Subcutaneous adipose tissue (tissue), 4 donors: ENCODE data around the gene ARHGAP21. TPM values are rescaled to one million over a fixed set of nuclear protein-coding genes. Genes with fewer than 3 reads are reported as not detected.

Experiments
- total RNA-seq, 4 donors: library from RNA; depleted of rRNA; stranded (reverse); fragments of >200 nt; gene quantifications; one replicate each; pipeline ENCODE4 v1.1.0, GENCODE V29; 2016
- TF ChIP-seq, protein P1 (sequence below): fragments of 450-650 bp; IDR thresholded peaks from one replicate; pipeline ENCODE4 v1.5.1; 2016; ENCODE audit warnings: low read depth, mild to moderate bottlenecking, control low read depth, antibody characterized with exemption, moderate library complexity

Gene ARHGAP21
- total RNA-seq, 4 donors from 2014 or later: 117 to 235 (median 161) TPM

DNA sequence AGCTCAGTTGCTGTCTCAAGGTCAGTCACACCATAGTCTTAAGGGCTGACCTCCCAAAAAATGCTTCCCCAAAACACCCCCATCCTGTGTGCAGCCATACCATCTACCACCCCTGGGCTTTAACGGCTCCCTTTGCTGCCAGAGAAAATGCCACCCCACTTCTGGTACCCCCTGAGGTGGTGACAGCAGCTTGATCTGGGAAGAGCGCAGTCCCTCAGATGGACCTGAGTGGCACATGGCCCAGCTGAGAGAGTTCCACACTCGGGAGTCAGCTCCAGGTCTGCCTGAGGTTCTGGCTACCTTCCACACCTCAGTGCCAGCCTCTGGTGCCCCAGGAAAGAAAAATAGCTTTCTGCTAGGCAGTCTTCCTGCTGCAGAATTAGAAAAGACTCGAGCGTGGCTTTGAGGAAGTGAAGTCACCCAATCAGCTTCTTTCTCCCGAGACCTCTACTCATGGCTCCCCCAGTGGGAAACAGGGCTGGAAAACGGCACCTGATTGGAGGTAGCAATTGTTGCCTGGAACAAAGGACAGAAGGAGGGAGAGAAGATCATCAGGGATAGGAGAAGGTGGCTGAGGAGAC lies 151.7 kb downstream of the ARHGAP21 start:
- TF ChIP-seq, protein P1, sequence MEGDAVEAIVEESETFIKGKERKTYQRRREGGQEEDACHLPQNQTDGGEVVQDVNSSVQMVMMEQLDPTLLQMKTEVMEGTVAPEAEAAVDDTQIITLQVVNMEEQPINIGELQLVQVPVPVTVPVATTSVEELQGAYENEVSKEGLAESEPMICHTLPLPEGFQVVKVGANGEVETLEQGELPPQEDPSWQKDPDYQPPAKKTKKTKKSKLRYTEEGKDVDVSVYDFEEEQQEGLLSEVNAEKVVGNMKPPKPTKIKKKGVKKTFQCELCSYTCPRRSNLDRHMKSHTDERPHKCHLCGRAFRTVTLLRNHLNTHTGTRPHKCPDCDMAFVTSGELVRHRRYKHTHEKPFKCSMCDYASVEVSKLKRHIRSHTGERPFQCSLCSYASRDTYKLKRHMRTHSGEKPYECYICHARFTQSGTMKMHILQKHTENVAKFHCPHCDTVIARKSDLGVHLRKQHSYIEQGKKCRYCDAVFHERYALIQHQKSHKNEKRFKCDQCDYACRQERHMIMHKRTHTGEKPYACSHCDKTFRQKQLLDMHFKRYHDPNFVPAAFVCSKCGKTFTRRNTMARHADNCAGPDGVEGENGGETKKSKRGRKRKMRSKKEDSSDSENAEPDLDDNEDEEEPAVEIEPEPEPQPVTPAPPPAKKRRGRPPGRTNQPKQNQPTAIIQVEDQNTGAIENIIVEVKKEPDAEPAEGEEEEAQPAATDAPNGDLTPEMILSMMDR: no peak

DNA sequence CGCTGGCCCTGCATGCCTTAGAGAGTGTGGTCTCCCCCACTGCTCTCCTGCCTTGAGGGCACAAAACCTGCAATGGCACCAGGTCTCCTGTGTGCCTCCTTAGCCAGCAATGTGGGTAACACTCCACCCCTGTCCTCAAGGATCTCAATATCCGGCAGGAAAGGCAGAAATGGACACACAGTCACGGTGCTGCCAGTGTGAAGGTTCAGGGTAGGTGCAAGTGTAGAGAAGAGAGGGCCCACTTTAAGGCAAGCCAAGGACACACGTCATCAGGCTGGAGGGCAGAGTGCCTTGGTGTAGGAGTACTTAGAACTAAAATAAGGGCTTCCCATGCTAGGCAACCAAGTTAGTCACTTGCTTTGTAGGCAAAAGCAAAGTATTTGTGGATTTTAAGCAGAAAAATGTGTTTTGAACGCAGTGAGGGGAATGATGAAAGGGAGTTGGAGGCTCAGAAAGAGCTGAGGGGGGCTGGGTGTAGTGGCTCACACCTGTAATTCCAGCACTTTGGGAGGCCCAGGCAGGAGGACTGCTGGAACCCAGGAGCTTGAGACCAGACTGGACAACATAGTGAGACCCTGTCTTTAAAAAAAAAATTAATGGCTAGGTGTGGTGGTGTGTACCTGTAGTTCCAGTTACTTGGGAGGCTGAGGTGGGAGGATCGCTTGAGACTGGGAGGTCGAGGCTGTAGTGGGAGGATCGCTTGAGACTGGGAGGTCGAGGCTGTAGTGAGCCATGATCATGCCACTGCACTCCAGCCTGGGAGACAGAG lies 152.8 kb downstream of the ARHGAP21 start:
- TF ChIP-seq, protein P1: no peak

DNA sequence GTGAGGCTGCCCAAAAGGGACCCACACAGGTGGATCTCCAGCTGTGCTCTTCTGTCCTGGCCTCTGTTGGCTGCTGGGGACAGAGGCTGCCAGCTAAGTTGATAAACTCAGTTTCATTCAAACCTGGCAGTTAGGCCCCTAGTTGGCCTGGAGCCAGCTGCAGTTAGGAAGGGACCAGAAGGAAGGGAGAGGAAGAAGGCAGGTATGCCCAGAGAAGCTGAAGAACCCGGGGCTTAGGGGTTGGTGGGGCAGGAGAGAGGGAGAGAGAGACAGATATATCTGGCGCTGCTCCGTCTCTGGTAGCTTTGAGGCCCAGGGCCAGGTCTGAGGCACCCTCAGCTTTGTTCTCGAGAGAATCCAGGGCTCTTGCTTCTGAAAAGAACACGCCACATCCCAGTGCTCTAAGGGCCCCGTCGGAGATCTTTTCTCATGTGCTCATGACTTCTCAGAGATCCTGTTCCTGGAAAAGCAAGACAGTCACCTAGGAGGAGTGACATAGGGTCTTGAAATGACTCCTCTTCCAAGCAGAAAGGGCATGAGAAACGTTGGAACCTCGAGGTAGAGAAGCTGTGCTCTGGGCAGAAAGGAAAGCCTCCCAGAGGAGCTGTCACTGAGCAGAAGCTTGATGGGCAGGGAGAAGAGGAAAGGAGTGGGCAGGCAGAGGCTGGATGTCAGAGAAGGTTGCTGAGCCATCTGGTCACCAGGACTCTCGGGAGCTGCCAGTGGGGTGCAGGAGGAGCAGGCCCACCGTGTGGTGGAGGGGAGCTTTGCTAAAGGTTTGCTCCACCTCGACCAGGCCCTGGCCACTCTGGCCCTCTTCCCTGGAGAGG lies 153.6 kb downstream of the ARHGAP21 start:
- TF ChIP-seq, protein P1: no peak

DNA sequence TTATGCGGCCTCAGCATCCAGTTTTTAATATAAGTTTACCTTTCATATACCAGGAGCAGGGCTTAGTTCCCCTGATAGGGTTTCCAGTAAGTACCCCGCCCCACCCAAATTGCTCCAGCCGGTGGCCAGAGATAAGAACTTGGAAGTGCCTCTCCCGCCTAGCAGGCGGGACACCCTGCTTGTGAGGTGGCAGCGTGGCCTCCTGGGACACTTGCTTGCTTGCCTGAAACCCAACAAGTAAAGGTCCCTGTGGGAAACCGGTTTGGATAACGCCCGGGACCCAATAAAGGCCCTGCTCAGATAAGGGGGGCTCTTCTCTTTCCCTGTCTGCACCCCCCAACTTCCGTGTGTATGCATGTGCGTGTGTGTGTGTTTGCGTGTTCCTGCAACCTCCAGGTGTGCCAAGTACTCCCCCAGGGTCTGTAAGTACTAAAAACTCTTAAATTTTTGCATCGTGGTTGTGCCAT lies 154.3 kb downstream of the ARHGAP21 start:
- TF ChIP-seq, protein P1: no peak

DNA sequence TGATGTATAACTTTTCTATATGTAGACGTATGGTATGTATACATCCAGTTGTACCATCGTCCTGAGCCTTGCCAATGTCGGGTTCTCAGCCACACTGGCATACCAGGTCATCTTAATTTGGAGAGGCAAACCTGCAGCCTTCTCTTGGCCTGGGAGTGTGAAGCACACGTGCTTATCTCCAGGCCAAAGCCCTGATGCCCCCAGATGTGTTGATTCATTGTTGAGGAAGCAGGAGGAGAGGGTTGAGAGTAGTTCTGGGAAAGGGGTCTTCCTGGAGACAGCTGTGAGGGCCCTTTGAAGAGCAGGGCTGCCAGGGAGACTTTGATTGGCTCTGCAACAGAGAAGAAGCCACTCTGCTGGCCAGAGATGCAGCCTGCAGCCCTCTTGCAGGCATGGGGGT lies 155.6 kb downstream of the ARHGAP21 start:
- TF ChIP-seq, protein P1: no peak

DNA sequence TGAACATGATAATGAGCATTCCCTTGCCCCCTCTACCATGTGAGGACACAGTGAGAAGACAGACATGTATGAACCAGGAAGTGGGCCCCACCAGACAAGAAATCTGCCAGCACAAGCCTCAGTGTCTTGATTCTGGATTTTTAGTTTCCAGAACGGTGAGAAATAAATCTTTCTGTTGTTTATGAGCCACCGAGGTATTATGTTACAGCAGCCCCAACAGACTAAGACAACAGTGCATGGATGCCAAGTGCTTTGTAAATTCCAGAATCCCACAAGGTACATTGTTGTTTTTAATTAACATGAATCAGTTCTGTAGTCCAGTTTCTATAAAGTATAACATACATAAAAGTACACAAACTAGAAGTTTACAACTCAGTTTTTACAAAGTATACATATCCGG lies 162.2 kb downstream of the ARHGAP21 start:
- TF ChIP-seq, protein P1: no peak
